ENCODE results near the gene TPCN1. TPM values are rescaled to one million over a fixed set of nuclear protein-coding genes. Genes with fewer than 3 reads are reported as not detected.
A peak's percentile ranks its signal among the peaks of the same experiment; 100 is the strongest.

TPCN1 gene
- total RNA-seq = 100 to 1,000 TPM in 1 of 2 donors, 10 to 100 TPM in 1; 54.7 to 111 TPM

GRCh38 chr12:113221181-113221996 lies at the start of gene TPCN1:
Gene TPCN1 (plus strand): TSS chr12:113221464. CDS start chr12:113226853, 5,389 bp downstream.
- H3K27ac Mint-ChIP-seq = peak within 1 kb of the TSS; percentile 87 to 93
- ATAC-seq = peak; percentile 92 to 94
- no peaks in the 10 kb centered on the region for H3K9me3 Mint-ChIP-seq
- peaks cover 0 to 7% of the 10 kb centered on the region in 2 donors for H3K36me3 Mint-ChIP-seq
- DNase-seq (ENCODE audit: low spot score in 2 of 2) = peak; percentile 99 to 100

- no peak overlapping the region for H3K27ac Mint-ChIP-seq
- ATAC-seq = no peak
- no peaks in the 10 kb centered on the region for H3K9me3 Mint-ChIP-seq
- H3K36me3 Mint-ChIP-seq = peaks cover 17 to 20% of the 10 kb centered on the region in 2 donors
- DNase-seq (ENCODE audit: low spot score in 2 of 2) = no peak
These were observed 49.7 kb upstream of the TPCN1 start for GRCh38 chr12:113171543-113171942.

GRCh38 chr12:113172185-113172584 lies 49.1 kb upstream of the TPCN1 start:
- no peak for DNase-seq (ENCODE audit: low spot score in 2 of 2)
- Mint-ChIP-seq H3K27ac (no peak overlapping the region), H3K36me3 (peaks cover 17 to 27% of the 10 kb centered on the region in 2 donors), H3K9me3 (no peaks in the 10 kb centered on the region)
- ATAC-seq = no peak

GRCh38 chr12:113173081-113173698 lies 48.1 kb upstream of the TPCN1 start:
- Mint-ChIP-seq H3K36me3 (peaks cover 17 to 37% of the 10 kb centered on the region in 2 donors), H3K9me3 (no peaks in the 10 kb centered on the region), H3K27ac (no peak overlapping the region)
- no peak for DNase-seq (ENCODE audit: low spot score in 2 of 2)
- ATAC-seq = no peak

GRCh38 chr12:113174461-113175384 lies 46.5 kb upstream of the TPCN1 start:
- H3K36me3 Mint-ChIP-seq = peaks cover 17 to 37% of the 10 kb centered on the region in 2 donors
- DNase-seq (ENCODE audit: low spot score in 2 of 2) (peak in 1 of 2 donors; percentile 89), ATAC-seq (peak; percentile 84 to 86)
- H3K27ac Mint-ChIP-seq = peak overlapping the region in 1 of 2 donors; percentile 81
- no peaks in the 10 kb centered on the region for H3K9me3 Mint-ChIP-seq

GRCh38 chr12:113179023-113179422 lies 42.2 kb upstream of the TPCN1 start:
- Mint-ChIP-seq H3K27ac (no peak overlapping the region), H3K9me3 (no peaks in the 10 kb centered on the region), H3K36me3 (peaks cover 0 to 23% of the 10 kb centered on the region in 2 donors)
- no peak for DNase-seq (ENCODE audit: low spot score in 2 of 2)
- ATAC-seq = no peak

GRCh38 chr12:113180333-113180732 lies 40.9 kb upstream of the TPCN1 start:
- ATAC-seq = no peak
- no peak for DNase-seq (ENCODE audit: low spot score in 2 of 2)
- Mint-ChIP-seq H3K9me3 (no peaks in the 10 kb centered on the region), H3K27ac (peak overlapping the region in 1 of 2 donors; percentile 58), H3K36me3 (peaks cover 6 to 18% of the 10 kb centered on the region in 2 donors)

GRCh38 chr12:113181975-113182374 lies 39.3 kb upstream of the TPCN1 start:
- ATAC-seq = no peak
- H3K27ac Mint-ChIP-seq = peak overlapping the region; percentile 55 to 96
- DNase-seq (ENCODE audit: low spot score in 2 of 2) = no peak
- H3K36me3 Mint-ChIP-seq = peaks cover 16 to 23% of the 10 kb centered on the region in 2 donors
- no peaks in the 10 kb centered on the region for H3K9me3 Mint-ChIP-seq

GRCh38 chr12:113183030-113183589 lies 38.2 kb upstream of the TPCN1 start:
- DNase-seq (ENCODE audit: low spot score in 2 of 2) = no peak
- H3K9me3 Mint-ChIP-seq = no peaks in the 10 kb centered on the region
- no peak for ATAC-seq
- peak overlapping the region; percentile 89 to 96 for H3K27ac Mint-ChIP-seq
- H3K36me3 Mint-ChIP-seq = peaks cover 17 to 21% of the 10 kb centered on the region in 2 donors

GRCh38 chr12:113184098-113184899 lies 37.0 kb upstream of the TPCN1 start:
- H3K9me3 Mint-ChIP-seq = no peaks in the 10 kb centered on the region
- H3K27ac Mint-ChIP-seq = peak overlapping the region; percentile 90 to 96
- peaks cover 20 to 21% of the 10 kb centered on the region in 2 donors for H3K36me3 Mint-ChIP-seq
- DNase-seq (ENCODE audit: low spot score in 2 of 2) (no peak), ATAC-seq (peak; percentile 72)

GRCh38 chr12:113184900-113185179 lies 36.4 kb upstream of the TPCN1 start:
- DNase-seq (ENCODE audit: low spot score in 2 of 2) (peak; percentile 86 to 93), ATAC-seq (peak; percentile 89 to 90)
- H3K36me3 Mint-ChIP-seq = peaks cover 21 to 22% of the 10 kb centered on the region in 2 donors
- H3K27ac Mint-ChIP-seq = peak overlapping the region; percentile 90 to 96
- H3K9me3 Mint-ChIP-seq = no peaks in the 10 kb centered on the region

DNA sequence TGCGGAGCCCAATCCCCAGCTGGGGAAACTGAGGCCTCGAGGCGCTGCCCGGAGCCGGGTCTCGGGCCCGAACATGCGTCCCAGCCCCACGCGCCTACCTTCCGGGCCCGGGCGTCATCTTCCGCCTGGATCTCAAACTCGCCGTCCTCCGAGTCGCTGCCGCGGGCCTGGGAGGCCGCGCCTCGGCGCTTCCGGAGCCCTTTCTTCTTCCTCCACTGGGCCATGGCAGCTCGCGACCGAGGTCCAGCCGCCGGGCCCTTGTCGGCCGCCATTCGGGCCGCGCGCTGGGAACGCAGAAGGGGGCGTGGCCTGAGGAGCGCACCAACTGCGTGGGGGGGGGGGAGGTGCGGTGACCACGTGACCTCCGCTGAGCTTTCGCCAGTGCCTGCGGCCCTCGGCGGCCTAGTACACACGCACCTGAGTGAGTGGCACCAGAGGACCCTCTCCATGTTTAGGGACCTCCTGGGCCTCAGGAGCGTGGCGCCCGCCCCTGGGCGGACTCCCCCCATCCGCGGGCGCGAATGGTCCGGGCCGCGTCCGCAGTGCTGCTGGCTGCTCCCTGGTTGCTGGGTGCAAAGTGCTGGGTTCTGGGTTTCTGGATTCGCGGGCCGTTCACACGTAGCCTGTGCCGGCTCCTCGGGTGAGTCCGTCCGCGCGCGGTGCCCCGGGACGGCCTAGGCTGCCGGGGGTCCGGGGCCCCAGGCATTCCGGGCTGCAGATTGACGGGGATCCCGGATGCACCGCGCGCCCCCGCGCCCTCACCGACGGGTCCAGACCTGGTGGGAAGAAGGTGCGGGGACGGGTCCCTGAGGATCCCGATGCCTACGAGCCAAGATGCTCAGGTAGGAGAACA lies 35.9 kb upstream of the TPCN1 start, which contains the start of the genes DDX54 and RITA1:
Gene DDX54, minus strand, starts transcription at position 299 of the 853 bp plus-strand sequence. Its CDS starts 27 bp downstream, at position 272.
Gene RITA1, plus strand, starts transcription at position 542 of the 853 bp plus-strand sequence. CDS start 1,026 bp downstream, outside the sequence.
- Mint-ChIP-seq H3K36me3 (peaks cover 21 to 22% of the 10 kb centered on the region in 2 donors), H3K9me3 (no peaks in the 10 kb centered on the region), H3K27ac (peak within 1 kb of the TSS; percentile 96)
- DNase-seq (ENCODE audit: low spot score in 2 of 2) = peak; percentile 80 to 87
- ATAC-seq = peak; percentile 64

GRCh38 chr12:113186033-113186365 lies 35.3 kb upstream of the TPCN1 start:
- ATAC-seq = no peak
- H3K36me3 Mint-ChIP-seq = peaks cover 21 to 22% of the 10 kb centered on the region in 2 donors
- no peak for DNase-seq (ENCODE audit: low spot score in 2 of 2)
- peak overlapping the region; percentile 96 for H3K27ac Mint-ChIP-seq
- H3K9me3 Mint-ChIP-seq = no peaks in the 10 kb centered on the region

DNA sequence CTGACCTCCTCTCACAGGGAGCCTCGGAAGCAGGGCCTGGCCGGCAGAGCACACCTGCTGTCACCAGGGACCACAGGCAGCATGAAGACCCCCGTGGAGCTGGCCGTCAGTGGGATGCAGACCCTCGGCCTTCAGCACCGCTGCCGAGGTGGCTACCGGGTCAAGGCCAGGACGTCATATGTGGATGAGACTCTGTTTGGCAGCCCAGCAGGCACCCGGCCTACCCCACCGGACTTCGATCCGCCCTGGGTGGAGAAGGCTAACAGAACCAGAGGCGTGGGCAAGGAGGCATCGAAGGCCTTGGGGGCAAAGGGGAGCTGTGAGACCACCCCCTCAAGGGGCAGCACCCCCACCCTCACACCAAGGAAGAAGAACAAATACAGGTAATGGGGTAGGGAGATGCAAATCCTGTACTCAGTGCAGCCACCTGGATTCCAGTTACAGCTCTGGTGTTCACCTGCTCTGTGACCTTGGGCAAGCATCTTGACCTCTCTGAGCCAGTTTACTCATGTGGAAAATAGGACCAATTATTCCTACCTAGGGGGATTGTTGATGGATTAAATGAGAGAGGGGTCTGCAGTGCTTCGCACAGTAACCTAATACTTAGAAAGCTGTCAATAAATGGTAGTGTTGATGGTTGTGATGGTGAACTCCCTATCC lies 34.5 kb upstream of the TPCN1 start:
- DNase-seq (ENCODE audit: low spot score in 2 of 2) (no peak), ATAC-seq (no peak)
- H3K27ac Mint-ChIP-seq = peak overlapping the region; percentile 96
- no peaks in the 10 kb centered on the region for H3K9me3 Mint-ChIP-seq
- peaks cover 21 to 22% of the 10 kb centered on the region in 2 donors for H3K36me3 Mint-ChIP-seq
